Stimulated activated CD8-positive, alpha-beta memory T cell treated with anti-CD3 and anti-CD28 coated beads, Interleukin-12 subunit alpha, Interleukin-12 subunit beta, amount 100 ng/mL, for 4 hours (primary cell): ENCODE results near the gene MYLK.
"Not testable (repeated sequence)": the region's sequence is repeated elsewhere in the genome, so short reads cannot be mapped to it uniquely, and the experiment has no call there.

ENCODE experiments used
- DNase-seq: peaks from one replicate; pipeline ENCODE4 v3.0.0-alpha.2; 2020; ENCODE audit warnings: low read depth

MYLK gene

GRCh38 chr3:123745184-123745855 is 138.8 kb downstream of the MYLK start:
- DNase-seq = no peak

- DNase-seq = no peak
Measured at GRCh38 chr3:123744064-123744463, 140.1 kb downstream of the MYLK start.

- no peak for DNase-seq
Measured at GRCh38 chr3:123743121-123743520, 141.0 kb downstream of the MYLK start.

DNA sequence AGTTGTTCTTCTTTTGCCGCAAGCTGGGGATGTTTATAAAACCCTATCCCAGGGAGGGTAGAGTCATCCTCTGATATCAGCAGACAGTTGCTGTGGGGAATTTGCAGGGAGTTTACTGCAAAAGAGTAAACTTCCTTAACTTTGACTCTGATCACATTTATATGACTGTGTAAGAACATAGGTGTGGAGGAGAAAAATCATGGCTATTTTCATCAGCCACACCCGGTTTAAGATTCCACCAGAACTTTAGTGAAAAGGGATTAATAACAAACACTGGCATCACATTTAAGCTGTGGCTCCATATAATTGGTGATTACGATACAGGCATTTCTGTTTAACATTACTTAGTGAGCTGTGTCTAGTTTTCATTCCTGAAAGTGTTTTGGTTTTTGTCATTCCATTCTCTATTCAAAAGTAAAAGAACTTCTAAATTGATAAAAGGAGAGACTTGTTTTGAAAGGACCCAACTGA is 143.1 kb downstream of the MYLK start:
- DNase-seq = no peak

GRCh38 chr3:123740391-123740822 is 143.7 kb downstream of the MYLK start:
- DNase-seq = no peak

DNA sequence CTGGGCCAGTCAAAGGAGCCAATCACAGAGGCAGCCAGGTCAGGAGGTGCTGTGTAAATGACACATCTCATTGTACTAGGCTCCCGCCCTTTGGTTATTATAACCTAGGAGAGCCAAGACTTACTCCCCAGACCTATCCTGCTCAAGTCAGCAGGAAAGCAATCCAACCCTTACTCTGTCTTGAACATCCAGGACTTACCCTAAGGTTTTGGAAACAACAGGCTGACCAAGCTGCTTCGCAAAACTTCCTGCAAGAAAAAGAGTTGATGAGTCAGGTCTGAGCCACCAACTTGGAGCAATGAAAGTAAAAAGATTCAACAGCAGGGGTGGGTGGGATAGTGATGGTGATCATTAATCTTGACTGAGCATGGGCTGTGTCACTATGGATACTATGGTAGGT is 144.4 kb downstream of the MYLK start:
- DNase-seq = no peak

GRCh38 chr3:123739106-123739505 is 145.0 kb downstream of the MYLK start:
- DNase-seq = no peak

DNA sequence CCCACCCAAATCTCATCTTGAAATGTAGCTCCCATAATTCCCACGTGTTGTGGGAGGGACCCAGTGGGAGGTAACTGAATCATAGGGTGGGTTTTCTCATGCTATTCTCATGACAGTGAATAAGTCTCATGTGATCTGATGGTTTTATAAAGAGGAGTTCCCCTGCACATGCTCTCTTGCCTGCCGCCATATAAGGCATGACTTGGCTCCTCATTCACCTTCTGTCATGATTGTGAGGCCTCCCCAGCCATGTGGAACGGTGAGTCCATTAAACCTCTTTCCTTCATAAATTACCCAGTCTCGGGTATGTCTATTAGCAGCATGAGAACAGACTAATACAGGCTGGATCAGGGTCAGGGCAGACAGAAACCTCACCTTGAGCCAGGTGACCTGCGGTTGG is 145.6 kb downstream of the MYLK start:
- DNase-seq = not testable (repeated sequence)

- DNase-seq = no peak
Measured at GRCh38 chr3:123737168-123737567, 147.0 kb downstream of the MYLK start.

GRCh38 chr3:123735456-123735855 is 148.7 kb downstream of the MYLK start:
- DNase-seq = no peak

DNA sequence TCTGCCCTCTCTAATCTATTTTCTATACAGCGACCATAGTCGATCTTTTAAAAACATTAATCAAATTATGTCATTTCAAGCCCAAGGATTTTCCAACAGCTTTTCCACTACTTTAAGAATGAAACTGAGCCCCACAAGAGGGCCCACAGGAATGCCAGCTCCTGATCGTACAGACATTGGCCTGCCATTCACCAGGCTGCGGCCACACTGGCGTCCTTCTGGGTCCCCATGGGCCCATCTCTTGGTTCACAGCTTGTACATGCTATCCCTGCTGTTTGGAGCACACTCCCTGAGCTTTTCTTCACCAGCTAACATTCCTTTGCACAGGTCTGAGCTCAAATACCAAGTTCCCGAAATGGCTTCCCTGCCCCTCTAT is 149.6 kb downstream of the MYLK start:
- DNase-seq = no peak

GRCh38 chr3:123733805-123734526 is 150.2 kb downstream of the MYLK start:
- DNase-seq = no peak

GRCh38 chr3:123733341-123733740 is 150.8 kb downstream of the MYLK start:
- DNase-seq = no peak

DNA sequence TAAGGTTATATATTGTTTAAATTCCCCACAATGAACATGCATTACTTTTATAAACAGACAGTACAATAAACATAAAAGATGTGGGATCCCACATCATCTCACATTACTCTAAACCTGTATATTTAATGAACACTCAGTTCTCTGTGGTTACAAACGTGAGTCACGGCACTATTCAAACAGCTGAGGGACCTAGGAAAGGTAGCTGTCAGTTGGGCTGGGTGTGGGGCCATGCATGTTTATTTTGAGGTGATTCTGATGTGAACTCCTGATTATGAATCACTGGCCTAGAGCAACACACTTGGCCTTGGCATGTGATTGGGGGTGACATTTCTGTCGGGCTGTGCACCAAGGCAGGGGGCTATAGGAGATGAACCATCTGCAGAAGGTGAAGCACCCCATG is 151.7 kb downstream of the MYLK start:
- no peak for DNase-seq

- no peak for DNase-seq
Measured at GRCh38 chr3:123730829-123731228, 153.3 kb downstream of the MYLK start.

- no peak for DNase-seq
Measured at GRCh38 chr3:123728991-123729390, 155.1 kb downstream of the MYLK start.

DNA sequence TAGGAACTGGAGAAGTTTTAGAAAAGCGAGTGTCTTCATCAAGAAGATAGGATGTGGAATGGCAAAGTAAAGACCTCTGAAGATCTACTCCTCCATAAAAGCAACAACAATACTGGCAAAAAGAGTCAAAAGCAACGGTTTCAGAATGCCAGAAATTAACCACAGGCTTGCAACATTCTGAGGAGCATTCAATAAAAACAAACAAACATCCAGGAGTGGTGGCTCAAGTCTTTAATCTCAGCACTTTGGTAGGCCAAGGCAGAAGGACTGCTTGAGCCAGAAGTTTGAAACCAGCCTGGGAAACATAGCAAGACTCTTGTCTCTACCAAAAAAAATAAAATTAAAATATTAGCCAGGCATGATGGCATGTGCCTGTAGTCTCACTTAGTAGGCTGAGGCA is 156.1 kb downstream of the MYLK start:
- DNase-seq = no peak

- DNase-seq = no peak
Measured at GRCh38 chr3:123725652-123726400, 158.3 kb downstream of the MYLK start.

DNA sequence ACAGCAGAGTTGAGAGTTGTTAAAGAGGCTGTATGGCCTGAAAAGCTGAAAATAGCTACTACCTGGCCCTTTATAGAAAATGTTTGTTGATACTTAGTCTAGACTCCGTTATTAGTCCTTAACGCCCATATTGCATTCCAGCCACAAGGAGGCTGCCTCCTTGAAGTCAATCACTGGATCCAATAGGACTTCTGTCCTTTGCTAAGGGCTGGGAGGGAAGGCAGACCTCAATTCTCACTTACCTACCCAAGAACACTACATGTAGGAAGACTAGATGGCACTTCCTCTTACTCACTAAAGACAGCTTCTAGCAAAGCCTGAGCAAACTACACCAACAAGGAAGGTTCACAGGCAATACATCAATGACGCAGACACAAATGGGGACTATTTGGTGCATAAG is 159.8 kb downstream of the MYLK start:
- no peak for DNase-seq

DNA sequence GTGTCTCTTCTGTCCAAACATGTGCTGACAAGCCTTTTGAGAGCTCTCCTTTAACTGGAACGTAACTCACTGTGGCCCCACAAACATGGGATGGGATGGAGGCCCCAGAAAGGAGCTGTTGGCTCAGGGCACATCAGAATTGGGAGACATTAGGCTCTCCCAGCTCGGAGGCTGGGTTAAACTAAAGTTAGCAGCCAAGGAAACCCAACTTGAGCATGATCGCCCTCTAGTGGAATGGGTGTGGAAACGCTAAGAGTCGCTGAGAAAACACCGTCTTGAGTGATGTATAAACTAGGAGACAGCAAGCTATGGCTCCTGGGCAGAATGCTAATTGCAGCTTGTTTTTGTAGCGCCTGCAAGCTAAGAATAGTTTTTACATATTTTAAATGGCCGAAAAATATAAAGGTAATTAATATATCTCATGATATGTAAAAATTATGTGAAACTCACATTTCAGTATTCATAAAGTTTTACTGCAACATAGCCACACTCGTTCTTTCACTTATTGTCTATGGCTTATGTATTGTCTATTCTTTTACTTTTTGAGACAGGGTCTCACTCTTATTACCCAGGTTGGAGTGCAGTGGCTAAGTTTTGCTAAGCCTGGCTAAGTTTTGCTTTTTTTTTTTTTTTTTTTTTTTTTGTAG is 160.5 kb downstream of the MYLK start:
- no peak for DNase-seq

DNA sequence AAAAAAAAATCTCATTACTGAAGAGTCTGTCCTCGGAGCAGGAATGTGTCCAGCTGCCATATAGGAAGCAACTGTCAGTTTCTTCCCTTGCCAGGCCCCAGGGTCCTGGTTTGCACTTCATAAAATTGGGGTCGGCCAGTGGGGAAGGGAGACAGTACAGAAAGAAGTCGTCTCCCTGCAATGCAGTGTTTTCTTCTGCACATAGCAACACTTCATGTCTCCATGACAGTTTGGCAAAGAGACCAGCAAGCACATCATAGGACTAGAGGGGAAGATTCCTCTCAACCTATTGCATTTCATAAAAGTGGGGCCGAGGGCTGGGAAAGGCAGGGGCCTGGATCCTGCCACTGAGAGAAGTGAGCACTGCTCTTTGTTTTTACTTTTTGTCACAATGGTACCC is 161.1 kb downstream of the MYLK start:
- DNase-seq = no peak

DNA sequence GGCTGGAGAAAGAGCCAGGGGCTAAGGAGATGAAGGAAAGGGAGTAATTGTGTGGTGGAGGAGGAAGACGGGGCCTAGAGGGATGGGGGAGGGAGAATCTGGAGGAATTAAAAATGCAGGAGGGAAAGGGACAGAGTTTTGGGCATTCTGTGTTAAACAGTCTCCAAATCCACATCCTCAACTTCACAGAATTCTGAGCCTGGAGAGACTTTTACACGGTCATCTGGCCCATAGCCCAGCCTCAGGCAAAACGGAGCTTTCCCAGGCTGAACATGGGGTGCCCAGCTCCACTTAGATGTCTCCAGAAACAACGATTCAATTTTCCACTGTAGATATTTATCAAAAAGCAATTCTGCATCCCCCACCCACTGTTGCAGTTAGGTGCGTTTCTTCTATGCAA is 161.7 kb downstream of the MYLK start:
- DNase-seq = no peak

GRCh38 chr3:123722021-123722420 is 162.1 kb downstream of the MYLK start:
- no peak for DNase-seq
